Trophoblast cell (in vitro differentiated cells and primary cell): ENCODE results near the gene FBXW10B.
"Not testable (repeated sequence)": the region's sequence is repeated elsewhere in the genome, so short reads cannot be mapped to it uniquely, and the experiment has no call there.

Experiments used
- DNase-seq, 2 donors: peaks; one replicate each; pipeline ENCODE4 v3.0.0-alpha.2; 2016
- H2AFZ ChIP-seq: 2 replicates; pipeline ENCODE4 v1.6.1; 2013; ENCODE audit warnings: low read length, moderate library complexity, mild to moderate bottlenecking; ENCODE audit not compliant: insufficient read depth, poor library complexity
- H2AK5ac ChIP-seq: 2 replicates; pipeline ENCODE4 v1.6.1; 2013; ENCODE audit warnings: mild to moderate bottlenecking, low read length
- H2BK120ac ChIP-seq: 2 replicates; pipeline ENCODE4 v1.6.1; 2013; ENCODE audit warnings: low read length, mild to moderate bottlenecking, moderate library complexity; ENCODE audit not compliant: insufficient read depth, poor library complexity
- H2BK12ac ChIP-seq: 2 replicates; pipeline ENCODE4 v1.6.1; 2013; ENCODE audit warnings: mild to moderate bottlenecking, low read length, moderate library complexity
- H2BK5ac ChIP-seq: 2 replicates; pipeline ENCODE4 v1.6.1; 2013; ENCODE audit warnings: low read length, low read depth, moderate library complexity, mild to moderate bottlenecking; ENCODE audit not compliant: poor library complexity
- H3K14ac ChIP-seq: 2 replicates; pipeline ENCODE4 v1.6.1; 2013; ENCODE audit warnings: mild to moderate bottlenecking, low read length
- H3K18ac ChIP-seq: 2 replicates; pipeline ENCODE4 v1.6.1; 2013; ENCODE audit warnings: mild to moderate bottlenecking, low read length
- H3K23ac ChIP-seq: 2 replicates; pipeline ENCODE4 v1.6.1; 2013; ENCODE audit warnings: low read length
- H3K27ac ChIP-seq: 2 replicates; pipeline ENCODE4 v1.5.1; 2013; ENCODE audit warnings: low read depth, mild to moderate bottlenecking, inconsistent platforms, low read length, moderate library complexity
- H3K27me3 ChIP-seq: 2 replicates; pipeline ENCODE4 v1.6.1; 2013; ENCODE audit warnings: inconsistent platforms, mild to moderate bottlenecking, low read length, moderate library complexity; ENCODE audit not compliant: insufficient read depth
- H3K36me3 ChIP-seq, 2 experiments: 1 replicate in 1 of 2; 2 replicates in 1 of 2; pipeline ENCODE4 v1.6.1; 2013; ENCODE audit warnings: low read length in 2 of 2, mild to moderate bottlenecking in 2 of 2, moderate library complexity in 1 of 2; ENCODE audit not compliant: insufficient read depth in 2 of 2, control insufficient read depth in 1 of 2
- H3K4ac ChIP-seq: 2 replicates; pipeline ENCODE4 v1.6.1; 2013; ENCODE audit warnings: low read depth, mild to moderate bottlenecking, low read length, moderate library complexity
- H3K4me1 ChIP-seq, 2 experiments: 1 replicate in 1 of 2; 2 replicates in 1 of 2; pipeline ENCODE4 v1.6.1; 2013; ENCODE audit warnings: low read length in 2 of 2, mild to moderate bottlenecking in 2 of 2, moderate library complexity in 1 of 2; ENCODE audit not compliant: insufficient read depth in 2 of 2, control insufficient read depth in 1 of 2
- H3K4me2 ChIP-seq: 2 replicates; pipeline ENCODE4 v1.6.1; 2013; ENCODE audit warnings: inconsistent platforms, mild to moderate bottlenecking, low read length, moderate library complexity
- H3K4me3 ChIP-seq: 2 replicates; pipeline ENCODE4 v1.5.1; 2013; ENCODE audit warnings: mild to moderate bottlenecking, low read depth, low read length, inconsistent platforms
- H3K79me1 ChIP-seq: one replicate; pipeline ENCODE4 v1.6.1; 2013; ENCODE audit warnings: low read length
- H3K79me2 ChIP-seq: 2 replicates; pipeline ENCODE4 v1.6.1; 2013; ENCODE audit warnings: low read length, mild to moderate bottlenecking; ENCODE audit not compliant: control insufficient read depth, insufficient read depth, poor library complexity
- H3K9ac ChIP-seq: 2 replicates; pipeline ENCODE4 v1.6.1; 2013; ENCODE audit warnings: mild to moderate bottlenecking, low read length
- H3K9me3 ChIP-seq: 2 replicates; pipeline ENCODE4 v1.6.1; 2013; ENCODE audit warnings: low read depth, mild to moderate bottlenecking, control low read depth, inconsistent platforms, low read length; ENCODE audit not compliant: insufficient read depth
- H4K12ac ChIP-seq: 2 replicates; pipeline ENCODE4 v1.6.1; 2013; ENCODE audit warnings: low read depth, mild to moderate bottlenecking, low read length, moderate library complexity
- H4K8ac ChIP-seq: 2 replicates; pipeline ENCODE4 v1.6.1; 2013; ENCODE audit warnings: low read depth, mild to moderate bottlenecking, low read length, moderate library complexity
- H4K91ac ChIP-seq: one replicate; pipeline ENCODE4 v1.6.1; 2013; ENCODE audit warnings: low read depth, mild to moderate bottlenecking, low read length, moderate library complexity
- WGBS: extraction: QIAGEN DNeasy Blood & Tissue Kit; methylation state at CpG from one replicate; pipeline ENCODE4 v1.1.7; 2013; ENCODE audit warnings: missing lambda C conversion rate; ENCODE audit not compliant: insufficient read length, insufficient coverage; ENCODE audit errors: extremely low coverage; 5-methylcytosine and 5-hydroxymethylcytosine counted together

Gene FBXW10B

GRCh38 chr17:15592960-15593359 is 26.5 kb downstream of the FBXW10B start:
- H3K27me3 ChIP-seq, H4K8ac ChIP-seq, H2BK120ac ChIP-seq, H3K79me1 ChIP-seq, H3K4me3 ChIP-seq, H3K9ac ChIP-seq, H2BK5ac ChIP-seq, H3K79me2 ChIP-seq, H3K23ac ChIP-seq, H3K18ac ChIP-seq, H3K27ac ChIP-seq, H3K4me2 ChIP-seq, H3K4ac ChIP-seq, DNase-seq, H2AFZ ChIP-seq, H3K4me1 ChIP-seq, H4K91ac ChIP-seq, H2AK5ac ChIP-seq, H3K14ac ChIP-seq, H3K36me3 ChIP-seq, H2BK12ac ChIP-seq, H4K12ac ChIP-seq, H3K9me3 ChIP-seq: not testable (repeated sequence)
- WGBS = no CpG with 5 or more reads among the region's 8 CpGs

GRCh38 chr17:15591986-15592385 is 27.5 kb downstream of the FBXW10B start:
- not testable (repeated sequence) for DNase-seq, H3K9ac ChIP-seq, H3K23ac ChIP-seq, H2AFZ ChIP-seq, H3K9me3 ChIP-seq, H3K18ac ChIP-seq, H2BK120ac ChIP-seq, H3K27me3 ChIP-seq, H3K4me3 ChIP-seq, H3K14ac ChIP-seq, H3K79me2 ChIP-seq, H4K8ac ChIP-seq, H4K12ac ChIP-seq, H3K4me1 ChIP-seq, H3K4ac ChIP-seq, H4K91ac ChIP-seq, H2BK5ac ChIP-seq, H3K79me1 ChIP-seq, H3K4me2 ChIP-seq, H3K36me3 ChIP-seq, H2AK5ac ChIP-seq, H2BK12ac ChIP-seq, H3K27ac ChIP-seq
- WGBS = no CpG with 5 or more reads among the region's 5 CpGs

GRCh38 chr17:15590844-15591243 is 28.7 kb downstream of the FBXW10B start:
- H2BK5ac ChIP-seq, H3K4me3 ChIP-seq, H4K91ac ChIP-seq, H3K14ac ChIP-seq, H3K79me2 ChIP-seq, DNase-seq, H2BK120ac ChIP-seq, H4K12ac ChIP-seq, H3K79me1 ChIP-seq, H2AK5ac ChIP-seq, H2AFZ ChIP-seq, H3K18ac ChIP-seq, H3K4me2 ChIP-seq, H3K9me3 ChIP-seq, H2BK12ac ChIP-seq, H3K4ac ChIP-seq, H3K23ac ChIP-seq, H3K4me1 ChIP-seq, H3K27me3 ChIP-seq, H4K8ac ChIP-seq, H3K9ac ChIP-seq, H3K36me3 ChIP-seq, H3K27ac ChIP-seq: not testable (repeated sequence)
- WGBS = no CpG with 5 or more reads among the region's 1 CpG

DNA sequence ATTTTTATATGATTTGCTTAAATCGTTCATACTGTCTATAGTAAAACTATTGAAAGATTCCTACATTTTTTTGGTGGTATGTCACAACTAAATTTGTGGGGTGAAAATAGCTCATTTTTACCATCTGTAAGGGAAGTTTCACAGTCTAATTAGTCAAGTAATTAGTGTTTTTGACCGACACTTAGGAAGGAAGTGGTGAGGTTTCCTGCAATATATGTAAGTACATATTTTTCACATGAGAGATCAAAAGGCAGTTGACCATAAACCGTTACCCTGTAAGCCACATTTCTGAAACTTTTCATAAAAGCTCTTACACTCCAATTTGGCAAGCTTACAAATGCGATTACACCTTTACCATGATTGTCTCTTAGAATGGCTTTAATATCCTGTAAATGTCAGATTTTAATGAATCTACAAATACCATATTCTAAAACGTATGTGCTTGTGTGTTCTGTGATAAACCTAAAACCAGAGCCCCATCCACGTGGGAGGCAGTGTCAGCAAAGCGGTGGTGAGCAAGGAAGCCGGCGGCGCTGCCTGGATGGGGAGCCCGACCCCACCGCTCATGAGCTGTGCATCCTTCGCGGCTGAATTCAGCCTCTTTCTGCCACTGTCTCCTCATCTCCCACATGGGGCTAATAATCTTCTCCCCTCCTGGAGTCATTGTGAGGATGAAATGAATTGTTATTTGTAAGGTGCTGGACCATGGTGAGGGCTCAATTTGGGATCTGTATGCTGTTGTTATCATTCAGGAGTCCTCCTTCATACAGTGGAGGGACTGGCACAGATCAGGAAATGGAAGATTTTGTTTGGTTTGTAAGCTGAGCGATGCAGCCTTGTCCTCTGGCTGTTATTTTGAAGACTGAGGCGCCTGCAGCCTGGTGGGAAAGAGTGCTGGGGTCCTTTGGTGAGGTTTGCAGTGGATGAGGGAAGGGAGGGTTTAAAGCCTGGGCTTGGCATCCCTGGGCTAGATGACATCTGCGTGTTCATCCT is 29.7 kb downstream of the FBXW10B start:
- H3K4me2 ChIP-seq, H3K79me1 ChIP-seq, H3K36me3 ChIP-seq, H3K23ac ChIP-seq, H2AK5ac ChIP-seq, H3K27ac ChIP-seq, H3K79me2 ChIP-seq, H3K4me3 ChIP-seq, H3K14ac ChIP-seq, H3K18ac ChIP-seq, H2AFZ ChIP-seq, H4K12ac ChIP-seq, H3K27me3 ChIP-seq, DNase-seq, H2BK5ac ChIP-seq, H3K9me3 ChIP-seq, H2BK12ac ChIP-seq, H4K91ac ChIP-seq, H3K4ac ChIP-seq, H3K9ac ChIP-seq, H2BK120ac ChIP-seq, H3K4me1 ChIP-seq, H4K8ac ChIP-seq: not testable (repeated sequence)
- WGBS = no CpG with 5 or more reads among the region's 17 CpGs
